HG03520 (cell line): ENCODE results near the gene GATA3.

Experiments
- ATAC-seq: cut with Tn5 transposase; IDR thresholded peaks from one replicate; pipeline ENCODE4 v1.9.1; 2021; ENCODE audit warnings: mild to moderate bottlenecking, moderate library complexity; ENCODE audit not compliant: unreplicated experiment

The GATA3 gene

DNA sequence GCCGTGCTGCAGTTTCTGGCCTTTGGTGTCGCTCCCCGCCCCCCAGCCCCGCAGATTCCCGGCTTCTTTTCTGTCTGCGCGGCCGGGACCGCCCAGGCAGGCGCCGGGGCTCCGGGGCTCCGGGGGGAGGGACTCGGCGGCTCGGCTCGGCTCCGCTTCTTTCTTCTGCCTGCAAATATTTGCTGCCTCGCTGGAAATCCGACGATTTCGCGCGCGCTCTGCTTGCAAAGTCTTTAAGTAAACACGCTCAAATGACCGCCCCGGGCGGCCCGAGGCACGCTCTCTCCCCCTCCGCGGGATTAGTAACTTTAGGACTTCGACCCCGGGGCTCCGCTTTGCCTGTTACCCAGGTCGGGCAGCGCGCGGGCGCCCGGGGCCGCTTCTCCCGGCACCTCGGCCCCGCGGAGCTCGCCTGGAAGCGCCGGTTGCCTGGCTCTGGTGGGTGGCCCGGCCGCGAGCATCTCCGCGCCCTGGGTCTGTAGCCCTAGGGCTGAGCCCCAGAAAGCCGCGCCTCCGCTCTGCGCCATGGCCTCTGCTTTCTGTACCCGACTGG is 3.9 kb upstream of the GATA3 start:
- ATAC-seq: no peak

GRCh38 chr10:8051109-8051821 is 3.2 kb upstream of the GATA3 start:
- no peak for ATAC-seq

- no peak for ATAC-seq
Observed at GRCh38 chr10:8051851-8052257, 2.6 kb upstream of the GATA3 start.

DNA sequence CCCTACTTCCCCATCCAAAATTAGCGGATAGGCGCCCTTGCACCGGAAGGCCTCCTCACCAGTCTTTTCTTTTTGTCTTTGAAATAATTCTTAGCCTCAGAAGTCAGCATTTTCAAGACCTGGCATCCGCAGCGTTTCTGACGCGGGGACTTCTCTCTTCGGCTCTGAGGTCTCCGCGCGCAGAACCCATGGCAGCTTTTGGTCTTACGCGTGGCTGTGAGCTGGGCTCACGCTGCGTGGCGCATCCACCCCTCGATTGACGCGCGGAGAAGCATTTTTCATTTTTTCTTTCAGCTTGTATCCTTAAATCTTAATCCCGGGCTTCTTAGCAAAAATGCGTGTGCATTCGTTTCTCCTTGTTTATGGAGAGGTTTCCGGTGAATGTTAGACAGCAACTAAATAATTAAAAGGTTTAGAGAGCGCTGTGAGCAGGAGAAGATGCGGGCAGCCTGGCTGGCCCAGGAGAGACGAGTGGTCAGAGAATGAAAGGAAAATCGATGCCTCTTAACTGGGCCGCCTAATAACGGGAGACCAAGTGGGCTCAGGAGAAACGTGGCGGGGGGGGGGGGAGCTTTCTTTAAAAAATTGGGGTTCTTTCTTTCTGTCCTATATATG is 2.0 kb upstream of the GATA3 start:
- ATAC-seq: no peak

DNA sequence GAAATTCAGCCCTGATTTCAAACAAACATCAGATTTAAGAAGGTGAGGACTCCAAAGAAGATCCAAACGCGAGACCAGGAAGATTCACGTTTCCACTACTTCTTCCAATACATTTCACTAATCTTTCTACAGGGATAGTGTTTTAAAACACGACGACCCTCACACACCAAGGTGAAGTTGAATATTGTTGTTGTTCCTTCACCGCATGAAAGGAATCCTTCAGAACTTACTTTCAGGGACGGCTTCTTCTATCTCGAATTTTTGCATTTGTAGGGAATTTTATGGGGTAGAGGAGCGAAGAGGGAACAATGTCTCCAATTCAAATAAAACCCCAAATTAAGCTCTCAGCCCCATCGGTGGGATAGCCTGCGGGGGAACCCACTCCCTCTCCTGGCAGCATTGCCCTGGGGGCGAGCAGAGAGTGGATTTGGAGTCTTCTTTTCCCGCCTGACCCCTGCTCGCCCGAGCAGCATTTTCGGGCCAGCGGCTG is 1.5 kb upstream of the GATA3 start:
- ATAC-seq: no peak

DNA sequence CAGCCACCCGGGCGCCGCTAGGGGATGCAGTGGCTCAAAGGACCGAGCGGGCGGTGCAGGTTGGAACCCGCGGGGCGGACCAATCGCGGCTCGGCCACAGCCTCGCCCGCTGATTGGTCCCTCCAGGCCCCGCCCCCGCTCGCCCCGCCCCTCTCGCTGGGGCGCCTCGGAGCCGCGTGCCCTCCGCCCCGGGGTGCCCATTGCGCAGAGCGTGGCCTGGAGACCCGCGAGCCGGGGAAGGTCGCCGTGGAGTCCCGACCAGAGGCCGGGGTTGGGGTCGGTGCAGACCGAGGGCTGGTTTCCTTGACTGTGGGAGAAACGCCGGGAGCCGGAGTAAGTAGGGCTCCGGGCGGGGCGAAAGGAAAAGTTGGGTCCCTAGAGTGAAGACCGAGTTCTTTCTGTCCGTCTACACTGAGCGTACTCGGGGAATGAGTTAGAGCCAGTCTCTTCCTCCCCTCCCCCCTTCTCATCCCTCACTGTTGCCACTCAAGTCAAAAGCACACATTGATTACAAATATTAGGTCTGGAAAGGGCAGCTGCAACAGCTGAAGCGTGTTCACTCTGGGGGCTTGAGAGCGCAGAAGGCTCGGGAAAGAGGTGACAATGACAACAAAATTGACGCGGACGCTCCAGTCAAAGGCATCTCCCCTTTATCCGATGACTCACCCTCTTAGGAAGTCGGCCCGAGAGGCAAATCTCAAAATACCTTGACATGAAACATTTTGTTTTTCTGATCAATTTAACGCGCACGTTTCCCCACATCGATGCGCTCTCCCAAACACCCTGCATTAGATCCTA is 843 bp upstream of the GATA3 start:
- ATAC-seq: peak; percentile 74

- no peak for ATAC-seq
Observed at GRCh38 chr10:8054244-8054493, 319 bp upstream of the GATA3 start.

DNA sequence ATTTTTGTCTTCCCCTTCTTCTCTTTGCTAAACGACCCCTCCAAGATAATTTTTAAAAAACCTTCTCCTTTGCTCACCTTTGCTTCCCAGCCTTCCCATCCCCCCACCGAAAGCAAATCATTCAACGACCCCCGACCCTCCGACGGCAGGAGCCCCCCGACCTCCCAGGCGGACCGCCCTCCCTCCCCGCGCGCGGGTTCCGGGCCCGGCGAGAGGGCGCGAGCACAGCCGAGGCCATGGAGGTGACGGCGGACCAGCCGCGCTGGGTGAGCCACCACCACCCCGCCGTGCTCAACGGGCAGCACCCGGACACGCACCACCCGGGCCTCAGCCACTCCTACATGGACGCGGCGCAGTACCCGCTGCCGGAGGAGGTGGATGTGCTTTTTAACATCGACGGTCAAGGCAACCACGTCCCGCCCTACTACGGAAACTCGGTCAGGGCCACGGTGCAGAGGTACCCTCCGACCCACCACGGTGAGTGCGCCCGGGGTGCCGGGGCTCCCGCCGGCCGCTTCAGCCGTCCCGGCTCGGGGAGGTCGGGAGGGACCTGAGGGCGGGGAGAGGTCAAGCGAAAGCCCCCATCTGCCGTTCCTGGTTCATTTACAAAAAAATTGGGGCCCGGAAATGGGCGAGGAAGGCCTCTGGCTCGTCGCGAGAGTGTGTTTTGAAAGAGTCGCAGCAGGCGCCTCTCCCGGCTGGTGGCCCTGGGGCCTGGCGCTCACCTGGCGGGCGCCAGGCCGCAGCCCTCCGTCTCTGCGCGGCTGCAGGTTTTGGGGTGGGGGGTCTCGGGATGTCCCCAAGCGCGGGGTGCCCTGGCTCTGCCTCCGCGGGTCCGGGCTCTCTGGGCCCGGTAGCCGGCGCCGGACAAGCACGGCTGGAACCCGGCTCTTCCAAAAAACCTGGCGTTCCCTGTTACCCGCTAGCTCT is 1.2 kb downstream of the GATA3 start:
- no peak for ATAC-seq

GRCh38 chr10:8056378-8056777 is 1.9 kb downstream of the GATA3 start:
- no peak for ATAC-seq

GRCh38 chr10:8056871-8057331 is 2.4 kb downstream of the GATA3 start:
- peak; percentile 23 for ATAC-seq

DNA sequence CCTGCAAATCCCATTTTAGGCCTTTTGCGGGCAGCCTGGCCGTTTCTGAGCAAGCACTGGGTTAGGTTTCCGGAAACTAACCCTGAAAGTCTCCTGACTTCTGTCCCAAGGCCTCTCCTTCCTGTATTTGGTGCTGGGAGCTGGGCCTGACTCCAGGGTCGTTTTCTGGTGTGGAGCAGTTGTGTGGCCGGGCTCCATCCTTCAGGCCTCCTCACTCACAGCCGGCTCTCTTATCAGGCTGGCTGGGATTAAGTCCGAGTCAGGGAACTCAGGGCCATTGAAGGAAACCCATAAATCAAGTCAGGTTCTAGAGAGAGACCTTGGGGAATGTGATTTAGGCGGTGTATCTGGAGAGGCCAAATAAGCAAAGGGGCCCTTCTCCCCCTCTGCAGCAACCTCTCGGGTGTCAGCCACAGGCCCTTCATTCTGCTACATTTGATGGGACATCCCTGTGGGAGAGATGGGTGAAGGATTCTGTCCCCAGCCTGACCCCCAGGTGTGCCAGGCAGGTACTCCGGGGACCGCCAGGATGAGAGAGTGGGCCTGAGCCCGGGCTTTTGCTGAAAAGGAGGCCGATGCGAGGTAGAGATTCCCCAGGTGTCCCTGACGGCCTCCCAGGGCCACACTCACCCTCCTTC is 3.3 kb downstream of the GATA3 start:
- ATAC-seq: no peak

DNA sequence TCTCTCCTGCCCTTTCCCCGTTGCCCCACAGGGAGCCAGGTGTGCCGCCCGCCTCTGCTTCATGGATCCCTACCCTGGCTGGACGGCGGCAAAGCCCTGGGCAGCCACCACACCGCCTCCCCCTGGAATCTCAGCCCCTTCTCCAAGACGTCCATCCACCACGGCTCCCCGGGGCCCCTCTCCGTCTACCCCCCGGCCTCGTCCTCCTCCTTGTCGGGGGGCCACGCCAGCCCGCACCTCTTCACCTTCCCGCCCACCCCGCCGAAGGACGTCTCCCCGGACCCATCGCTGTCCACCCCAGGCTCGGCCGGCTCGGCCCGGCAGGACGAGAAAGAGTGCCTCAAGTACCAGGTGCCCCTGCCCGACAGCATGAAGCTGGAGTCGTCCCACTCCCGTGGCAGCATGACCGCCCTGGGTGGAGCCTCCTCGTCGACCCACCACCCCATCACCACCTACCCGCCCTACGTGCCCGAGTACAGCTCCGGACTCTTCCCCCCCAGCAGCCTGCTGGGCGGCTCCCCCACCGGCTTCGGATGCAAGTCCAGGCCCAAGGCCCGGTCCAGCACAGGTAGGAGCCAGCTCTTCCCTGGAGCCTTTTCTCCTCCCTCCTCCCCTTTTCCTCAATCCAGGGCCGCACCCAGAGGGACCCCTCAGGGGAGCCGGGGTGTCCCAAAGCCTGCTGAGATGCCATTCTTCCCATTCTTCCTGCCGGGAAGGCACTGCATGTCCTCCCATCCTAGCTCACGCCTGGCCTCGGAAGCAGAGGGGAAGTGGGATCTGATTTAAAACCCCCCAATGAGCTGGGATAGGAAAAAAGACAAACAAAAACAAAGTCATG is 4.0 kb downstream of the GATA3 start:
- ATAC-seq: no peak

DNA sequence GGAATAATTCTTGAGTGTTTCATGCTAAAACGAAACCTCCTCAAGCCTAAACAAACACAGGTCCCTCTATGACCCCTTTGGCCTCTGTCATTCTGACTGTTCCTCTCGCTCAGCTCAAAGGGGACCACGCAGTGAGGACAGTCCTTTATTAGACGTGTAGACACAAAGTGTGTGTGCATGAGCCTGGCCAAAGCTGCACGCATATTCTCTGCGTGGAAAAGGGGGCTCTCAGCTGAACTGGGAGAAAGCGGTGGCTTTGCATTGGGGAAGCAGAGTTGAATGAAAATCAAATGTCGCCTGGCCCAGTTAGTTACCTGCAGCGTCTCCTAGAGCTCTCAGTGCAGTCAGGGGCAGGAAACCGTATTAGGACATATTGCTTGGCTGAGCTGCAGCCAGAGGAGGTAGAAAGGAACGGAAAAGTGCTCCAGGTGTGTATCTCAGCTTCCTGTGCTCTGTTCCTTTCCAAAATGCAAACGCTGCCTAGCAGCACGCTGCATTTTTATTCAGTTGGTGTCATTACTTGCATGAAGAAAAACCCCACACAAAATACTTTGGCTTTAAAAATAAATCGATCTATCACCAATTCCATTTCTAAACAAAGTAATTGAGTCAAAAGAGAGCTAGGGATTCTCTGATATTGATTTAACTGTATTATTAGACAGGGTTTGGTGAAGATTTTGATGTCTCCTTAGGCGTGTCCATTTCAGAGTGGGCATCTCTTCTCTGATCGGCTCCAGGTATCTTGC is 4.9 kb downstream of the GATA3 start:
- no peak for ATAC-seq

GRCh38 chr10:8060010-8060703 is 5.7 kb downstream of the GATA3 start:
- peak; percentile 28 for ATAC-seq

DNA sequence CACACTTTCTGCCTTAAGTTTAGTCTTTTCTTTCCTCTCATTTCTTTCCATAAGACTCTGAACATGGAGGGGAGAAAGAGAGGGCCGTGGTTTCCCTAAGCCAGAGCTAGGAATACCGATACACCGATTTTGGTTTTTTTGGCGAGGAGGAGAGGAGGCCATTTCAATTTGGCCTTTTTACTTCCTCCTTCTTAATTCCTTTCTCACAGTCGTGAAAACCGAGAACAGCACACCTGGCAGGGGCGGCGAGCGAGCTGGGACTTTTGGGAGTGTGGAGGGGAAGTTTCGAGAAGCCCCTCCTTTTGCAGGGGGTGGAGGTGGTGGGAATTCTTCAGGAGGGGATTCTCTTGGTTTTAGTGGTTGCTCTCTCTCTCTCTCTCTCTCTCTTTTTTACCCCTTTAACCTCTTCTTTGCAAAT is 6.2 kb downstream of the GATA3 start:
- ATAC-seq: no peak

- no peak for ATAC-seq
Observed at GRCh38 chr10:8061274-8062211, 7.1 kb downstream of the GATA3 start.
